H1 (cell line): ENCODE data around the gene TP53I11. TPM values are rescaled to one million over a fixed set of nuclear protein-coding genes. Genes with fewer than 3 reads are reported as not detected.

Experiments
- CHD2 ChIP-seq: IDR thresholded peaks from 2 replicates; pipeline ENCODE4 v1.6.1; 2012; ENCODE audit warnings: low read length, improper control_type of control experiment
- EZH2 ChIP-seq: fragments of 200-600 bp; sonication (generic); IDR thresholded peaks from 2 replicates; pipeline ENCODE4 v1.7.1; 2012; ENCODE audit warnings: low read depth, mild to moderate bottlenecking, moderate library complexity, low read length, inconsistent platforms; ENCODE audit not compliant: severe bottlenecking
- JUND ChIP-seq: IDR thresholded peaks from 2 replicates; pipeline ENCODE4 v1.6.1; 2011; ENCODE audit warnings: mild to moderate bottlenecking, improper control_type of control experiment, low read length
- KDM1A ChIP-seq: fragments of 200-600, 300-600 bp; sonication (generic); IDR thresholded peaks from 2 replicates; pipeline ENCODE4 v1.7.1; 2016; ENCODE audit warnings: mild to moderate bottlenecking, low read length, borderline replicate concordance
- KDM4A ChIP-seq: IDR thresholded peaks from one replicate; pipeline ENCODE4 v1.7.1; 2012; ENCODE audit warnings: low read depth, mild to moderate bottlenecking, moderate library complexity, low read length, inconsistent platforms; ENCODE audit not compliant: severe bottlenecking
- NRF1 ChIP-seq: IDR thresholded peaks from 2 replicates; pipeline ENCODE4 v1.6.1; 2011; ENCODE audit warnings: mild to moderate bottlenecking, low read depth, low read length, improper control_type of control experiment
- POLR2AphosphoS5 ChIP-seq: IDR thresholded peaks from 2 replicates; pipeline ENCODE4 v1.6.1; 2011; ENCODE audit warnings: low read depth, low read length
- SP1 ChIP-seq: IDR thresholded peaks from 2 replicates; pipeline ENCODE4 v1.6.1; 2011; ENCODE audit warnings: low read depth, low read length
- TAF7 ChIP-seq: optimal IDR thresholded peaks from 2 replicates; pipeline ENCODE3; 2011; ENCODE audit warnings: low read depth, mild to moderate bottlenecking, inconsistent platforms, low read length, moderate library complexity, borderline replicate concordance
- polyA plus RNA-seq, 7 experiments: library from polyadenylated mRNA; depleted of rRNA in 3 of 7; stranded (reverse) in 5 of 7; unstranded in 2 of 7; fragments of >200 nt in 5 of 7; fragments of 200-250 nt in 2 of 7; gene quantifications; 1 replicate in 5 of 7; 2 replicates in 1 of 7; 4 replicates in 1 of 7; pipeline versions ENCODE4 v1.2.1 to v1.2.3, GENCODE V29; 2011 to 2013; ENCODE audit warnings: missing spikeins in 2 of 7, mixed read lengths in 2 of 7
- total RNA-seq: library from RNA; stranded (reverse); fragmentation: NEBNext Ultra II Directional; extraction: Animal tissue kit (Norgen Biotek cat#: 25700); gene quantifications from 2 replicates; pipeline ENCODE4 v1.2.1, GENCODE V29; 2021

TP53I11 gene
- total and polyA plus RNA-seq, 2 of the 8 experiments (the other 6 are each of a cell fraction or from before 2014, with no cell fraction given) = 34.0 to 46.3 TPM

GRCh38 chr11:44920451-44920850 lies 30.2 kb downstream of the TP53I11 start (continued):
- TF ChIP-seq POLR2AphosphoS5 = no peak
- TF ChIP-seq EZH2 = no peak
- no peak for TF ChIP-seq CHD2
- TF ChIP-seq JUND = no peak
- no peak for TF ChIP-seq TAF7
- no peak for TF ChIP-seq SP1
- no peak for TF ChIP-seq NRF1
- TF ChIP-seq KDM4A = no peak
- no peak for TF ChIP-seq KDM1A
- TF ChIP-seq, all 59 proteins: peak for 0
